HG02943 (cell line): ENCODE data around the gene COPS6.
A peak's percentile ranks its signal among the peaks of the same experiment; 100 is the strongest.

Experiments
- ATAC-seq: cut with Tn5 transposase; IDR thresholded peaks from one replicate; pipeline ENCODE4 v1.9.1; 2021; ENCODE audit warnings: mild to moderate bottlenecking, low read depth, moderate library complexity; ENCODE audit not compliant: unreplicated experiment

The COPS6 gene

DNA sequence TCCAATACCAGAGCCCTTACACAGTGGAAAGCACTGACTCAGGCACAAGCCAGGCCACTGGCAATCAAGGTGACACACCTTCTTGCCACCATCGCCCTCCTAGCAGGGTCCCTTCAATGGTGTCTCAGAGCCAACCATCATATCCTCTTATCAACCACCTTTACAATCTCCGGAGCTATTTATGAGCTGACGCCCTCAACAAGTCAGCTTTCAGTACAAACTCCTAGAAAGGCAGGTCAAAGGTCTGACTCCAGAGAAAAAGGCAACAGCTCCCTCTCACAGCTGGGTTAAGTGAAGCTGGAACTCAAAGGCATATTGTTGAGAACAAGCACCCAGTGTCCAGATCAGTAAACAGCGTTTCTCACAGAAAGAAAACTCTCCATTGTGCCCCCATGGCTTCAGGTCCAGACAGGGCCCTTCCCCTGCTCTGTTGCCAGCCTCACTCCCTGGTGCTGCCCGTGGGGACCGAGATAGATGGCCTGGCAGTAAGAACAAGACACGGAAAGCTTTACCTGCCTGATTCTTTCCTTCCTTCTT lies 9.7 kb upstream of the COPS6 start:
- ATAC-seq = no peak

DNA sequence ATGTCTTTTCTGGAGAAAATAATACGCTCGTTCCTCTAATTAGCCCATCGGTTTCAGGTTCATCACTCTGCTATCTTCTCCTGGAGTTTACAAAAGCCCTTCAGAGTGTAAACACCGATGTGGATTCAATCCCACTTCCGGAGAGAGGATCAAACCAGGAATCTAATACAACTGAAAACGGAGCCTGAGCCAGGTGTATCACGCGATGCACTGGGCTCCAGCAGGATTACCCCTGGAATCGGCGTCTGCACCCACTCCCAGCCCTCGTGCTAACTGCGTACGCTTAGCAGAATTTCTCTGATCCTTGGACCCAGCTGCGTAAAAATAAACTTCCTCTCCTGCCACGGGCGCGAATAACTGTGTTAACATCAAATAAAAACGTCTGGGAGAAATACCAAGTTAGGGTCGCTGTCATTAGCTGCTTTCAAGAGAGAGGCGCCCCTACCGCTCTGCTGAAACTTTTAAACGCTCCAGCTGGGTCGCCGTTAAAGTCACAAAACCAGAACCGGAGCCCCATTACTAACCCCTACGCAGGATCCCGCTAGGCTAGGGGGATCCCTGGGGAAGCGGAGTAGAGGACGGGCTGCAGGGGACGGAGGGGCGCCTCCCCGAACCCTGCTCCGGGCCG lies 7.7 kb upstream of the COPS6 start:
- peak; percentile 5 for ATAC-seq

DNA sequence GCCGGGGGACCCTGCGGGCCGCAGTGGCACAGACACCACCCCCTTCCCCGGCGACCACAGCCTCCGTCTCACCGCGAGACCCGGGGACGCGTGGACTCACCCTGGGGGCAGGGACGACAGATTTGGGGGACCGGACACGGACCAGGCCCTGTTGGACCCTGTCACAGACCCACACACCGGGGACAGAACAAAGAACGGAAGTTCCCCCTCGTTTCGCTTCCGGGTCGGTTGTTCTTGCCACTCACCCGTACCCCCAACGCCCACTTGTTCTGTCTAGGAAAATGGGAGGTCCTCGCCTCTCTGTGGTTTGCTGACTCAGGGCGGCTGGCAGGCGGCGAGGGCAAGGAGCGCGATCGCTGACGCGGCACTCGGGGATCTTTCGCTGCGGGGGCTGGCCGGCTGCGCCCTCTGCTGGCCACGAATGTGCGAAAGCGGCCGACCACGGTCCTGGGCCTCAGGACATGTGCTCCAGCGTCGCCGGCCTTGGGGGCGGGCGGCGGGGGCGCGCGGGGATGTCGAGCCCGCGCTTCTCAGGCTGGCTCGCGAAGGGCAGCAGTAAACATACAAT lies 7.2 kb upstream of the COPS6 start, which contains the start of gene ZNF3:
Gene ZNF3 (minus strand): TSS at position 189 of the 568 bp plus-strand sequence. CDS start 4,366 bp downstream, outside the sequence.
- ATAC-seq = peak; percentile 89

DNA sequence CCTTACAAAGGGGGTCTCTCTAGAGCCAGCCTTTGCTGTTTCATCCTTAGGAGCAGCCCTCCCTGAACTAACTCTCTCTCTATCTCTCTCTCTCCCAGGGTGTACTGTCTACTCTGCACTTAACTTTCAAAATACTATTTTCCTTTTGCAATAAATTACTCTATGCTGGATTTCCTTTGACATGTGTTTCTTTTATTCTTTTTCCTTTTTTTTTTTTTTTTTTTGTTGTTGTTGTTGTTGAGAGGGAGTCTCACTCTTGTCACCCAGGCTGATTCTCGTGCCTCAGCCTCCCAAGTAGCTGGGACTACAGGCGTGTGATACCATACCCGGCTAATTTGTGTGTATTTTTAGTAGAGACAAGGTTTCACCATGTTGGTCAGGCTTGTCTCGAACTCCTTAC lies 5.8 kb upstream of the COPS6 start:
- no peak for ATAC-seq

DNA sequence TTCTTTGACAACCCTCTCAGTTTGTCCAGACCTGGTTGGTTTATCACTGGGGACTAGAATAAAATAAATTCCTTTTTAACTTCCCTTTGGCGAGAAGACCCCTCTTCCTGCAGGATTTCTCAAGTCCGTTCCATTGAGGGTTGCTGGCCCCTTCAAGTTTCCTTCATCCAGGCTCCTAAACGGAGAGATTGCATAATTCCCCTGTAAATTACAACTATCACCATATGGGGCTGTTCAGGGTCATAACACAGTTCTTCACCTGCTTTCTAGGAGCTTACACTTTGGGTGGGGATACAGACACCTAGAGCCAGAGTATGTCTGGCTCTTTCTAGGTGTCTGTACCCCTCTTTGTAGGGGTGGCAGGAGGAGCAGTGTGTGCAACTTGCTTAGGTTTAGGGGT lies 3.3 kb upstream of the COPS6 start:
- no peak for ATAC-seq

DNA sequence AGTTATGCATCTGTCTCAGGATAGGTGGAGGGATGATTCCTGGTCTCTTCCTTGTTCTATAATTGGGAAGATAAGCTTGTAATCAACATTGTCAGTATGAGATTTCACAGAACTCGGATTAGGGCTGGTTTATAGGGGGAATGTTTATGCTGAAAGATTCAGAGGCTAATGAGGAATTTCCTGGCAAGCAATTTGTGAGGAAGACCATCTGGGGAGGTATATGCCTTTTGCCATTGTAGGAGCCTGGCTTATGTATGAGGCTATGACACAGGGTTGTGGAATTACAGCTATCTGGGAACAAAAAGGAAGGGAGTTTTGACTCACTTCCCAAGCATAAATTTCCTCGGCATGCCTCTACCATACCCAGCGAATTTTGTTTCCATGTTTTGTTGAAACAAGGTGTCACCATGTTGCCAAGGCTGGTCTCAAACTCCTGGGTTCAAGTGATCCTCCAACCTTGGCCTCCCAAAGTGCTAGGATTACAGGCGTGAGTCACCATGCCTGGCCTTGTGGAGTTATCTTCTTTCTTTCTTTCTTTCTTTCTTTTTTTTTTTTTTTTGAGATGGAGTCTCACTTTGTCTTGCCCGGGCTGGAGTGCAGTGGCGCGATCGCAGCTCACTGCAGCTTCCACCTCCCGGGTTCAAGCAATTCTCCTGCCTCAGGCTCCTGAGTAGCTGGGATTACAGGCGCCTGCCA lies 1.6 kb upstream of the COPS6 start:
- no peak for ATAC-seq

DNA sequence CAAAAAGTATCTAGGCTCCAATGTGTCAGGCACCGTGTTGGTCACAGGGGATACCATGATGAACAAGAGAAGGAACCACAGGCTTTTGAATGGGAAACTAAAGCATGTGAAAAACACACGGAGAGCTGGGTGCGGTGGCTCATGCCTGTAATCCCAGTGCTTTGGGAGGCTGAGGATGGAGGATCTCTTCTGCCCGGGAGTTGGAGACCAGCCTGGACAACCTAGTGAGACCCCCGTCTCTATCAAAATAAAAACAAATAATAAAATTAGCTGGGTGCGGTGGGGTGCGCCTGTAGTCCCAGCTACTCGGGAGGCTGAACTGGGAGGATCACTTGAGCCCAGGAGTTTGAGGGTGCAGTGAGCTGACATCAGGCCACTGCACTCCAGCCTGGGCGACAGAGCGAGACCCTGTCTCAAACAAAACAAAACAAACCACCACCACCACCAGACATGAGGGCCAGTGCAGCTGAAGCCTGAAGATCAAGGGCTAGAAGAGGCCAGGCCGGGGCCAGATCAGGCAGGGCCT lies 611 bp upstream of the COPS6 start:
- ATAC-seq = no peak

DNA sequence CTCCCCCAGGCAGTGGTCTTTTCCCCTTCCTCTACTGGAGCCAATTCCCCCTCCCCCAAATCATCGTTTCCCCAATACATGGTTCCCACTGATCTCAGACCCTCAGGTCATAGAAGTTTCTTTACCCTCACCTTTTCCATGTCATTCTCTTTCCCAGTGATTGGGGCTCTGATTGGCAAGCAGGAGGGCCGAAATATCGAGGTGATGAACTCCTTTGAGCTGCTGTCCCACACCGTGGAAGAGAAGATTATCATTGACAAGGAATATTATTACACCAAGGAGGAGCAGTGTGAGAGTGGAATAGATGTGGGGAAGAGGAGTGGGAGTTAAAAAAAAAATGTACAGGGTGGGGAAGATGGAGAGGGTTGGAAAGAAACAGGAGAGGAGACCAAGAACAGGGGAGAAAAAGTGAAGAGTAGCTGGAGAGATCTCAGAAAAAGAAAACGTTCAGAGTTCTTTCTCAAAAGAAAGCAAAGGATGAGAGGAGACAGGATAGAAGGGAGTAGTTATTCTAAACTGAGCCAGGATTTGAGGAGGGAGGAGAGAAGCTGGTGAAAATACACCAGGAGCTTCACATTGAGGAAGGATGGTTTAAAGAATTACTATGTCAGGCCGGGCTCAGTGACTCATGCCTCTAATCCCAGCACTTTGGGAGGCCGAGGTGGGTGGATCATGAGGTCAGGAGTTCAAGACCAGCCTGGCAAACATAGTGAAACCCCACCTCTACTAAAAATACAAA lies 858 bp downstream of the COPS6 start:
- no peak for ATAC-seq

DNA sequence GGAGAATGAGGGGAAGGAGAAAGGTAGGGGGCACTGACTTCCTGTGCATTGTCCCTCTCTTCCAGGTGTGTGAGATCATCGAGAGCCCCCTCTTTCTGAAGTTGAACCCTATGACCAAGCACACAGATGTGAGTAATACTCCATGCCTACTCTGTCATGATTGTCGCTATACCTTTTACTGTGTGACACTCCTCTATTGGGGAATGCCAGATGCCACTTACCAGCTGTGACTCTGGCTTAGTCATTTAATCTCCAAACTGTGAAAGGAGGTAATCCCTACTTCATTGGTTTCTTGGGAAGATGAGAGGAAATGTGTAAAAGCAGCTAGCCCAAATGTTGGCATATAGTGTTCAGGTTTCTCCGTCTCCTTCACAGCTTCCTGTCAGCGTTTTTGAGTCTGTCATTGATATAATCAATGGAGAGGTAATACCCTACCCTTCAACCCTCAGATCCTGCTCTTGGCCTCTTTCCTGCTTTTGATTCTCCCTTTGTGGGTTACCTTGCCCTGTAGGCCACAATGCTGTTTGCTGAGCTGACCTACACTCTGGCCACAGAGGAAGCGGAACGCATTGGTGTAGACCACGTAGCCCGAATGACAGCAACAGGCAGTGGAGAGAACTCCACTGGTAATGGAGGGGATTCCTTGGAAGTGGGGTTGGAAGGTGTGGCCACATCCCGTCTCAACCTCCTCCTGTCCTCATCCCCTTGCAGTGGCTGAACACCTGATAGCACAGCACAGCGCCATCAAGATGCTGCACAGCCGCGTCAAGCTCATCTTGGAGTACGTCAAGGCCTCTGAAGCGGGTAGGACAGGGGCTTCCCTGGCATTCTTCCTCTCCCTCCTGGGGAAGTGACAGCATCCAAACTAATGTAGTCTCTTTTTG lies 2.0 kb downstream of the COPS6 start:
- ATAC-seq = no peak

DNA sequence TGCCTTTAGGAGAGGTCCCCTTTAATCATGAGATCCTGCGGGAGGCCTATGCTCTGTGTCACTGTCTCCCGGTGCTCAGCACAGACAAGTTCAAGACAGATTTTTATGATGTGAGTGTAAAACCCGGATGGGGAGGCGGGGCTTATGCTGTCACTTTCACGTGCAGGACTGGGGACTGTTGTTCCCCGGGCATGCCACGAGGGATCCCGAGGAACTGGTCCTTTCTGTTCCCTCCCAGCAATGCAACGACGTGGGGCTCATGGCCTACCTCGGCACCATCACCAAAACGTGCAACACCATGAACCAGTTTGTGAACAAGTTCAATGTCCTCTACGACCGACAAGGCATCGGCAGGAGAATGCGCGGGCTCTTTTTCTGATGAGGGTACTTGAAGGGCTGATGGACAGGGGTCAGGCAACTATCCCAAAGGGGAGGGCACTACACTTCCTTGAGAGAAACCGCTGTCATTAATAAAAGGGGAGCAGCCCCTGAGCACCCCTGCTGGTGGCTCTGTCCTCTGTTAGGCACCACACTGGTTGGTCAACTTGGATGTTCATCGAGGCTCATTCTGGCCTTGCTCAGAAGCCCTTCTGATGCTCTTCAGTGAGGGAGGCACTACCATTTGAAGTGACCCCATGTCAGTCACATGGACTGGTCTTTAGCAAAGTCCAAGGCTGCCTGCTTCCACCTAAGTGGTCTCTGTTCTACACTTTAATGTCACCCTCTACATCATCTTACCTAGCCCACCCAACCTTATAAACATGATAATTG lies 2.8 kb downstream of the COPS6 start:
- no peak for ATAC-seq

DNA sequence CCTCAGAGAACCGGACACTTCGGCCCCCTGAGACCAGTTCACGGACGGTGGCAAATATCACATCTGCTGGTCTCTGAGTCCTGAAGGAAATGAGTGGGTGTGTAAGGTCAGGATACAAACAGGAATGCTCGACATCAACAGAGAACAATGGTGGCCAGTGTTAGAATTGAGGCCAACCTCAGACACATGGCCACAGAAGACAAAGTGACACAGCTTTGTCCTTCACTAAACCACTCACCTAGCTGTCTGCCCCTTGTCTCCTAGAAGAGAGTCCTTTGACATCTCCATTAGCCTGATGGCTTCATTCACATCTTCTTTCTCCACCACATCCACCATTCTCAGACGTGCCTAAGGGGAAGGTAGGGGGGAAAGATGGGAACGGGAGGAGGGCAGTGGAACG lies 4.3 kb downstream of the COPS6 start:
- no peak for ATAC-seq

DNA sequence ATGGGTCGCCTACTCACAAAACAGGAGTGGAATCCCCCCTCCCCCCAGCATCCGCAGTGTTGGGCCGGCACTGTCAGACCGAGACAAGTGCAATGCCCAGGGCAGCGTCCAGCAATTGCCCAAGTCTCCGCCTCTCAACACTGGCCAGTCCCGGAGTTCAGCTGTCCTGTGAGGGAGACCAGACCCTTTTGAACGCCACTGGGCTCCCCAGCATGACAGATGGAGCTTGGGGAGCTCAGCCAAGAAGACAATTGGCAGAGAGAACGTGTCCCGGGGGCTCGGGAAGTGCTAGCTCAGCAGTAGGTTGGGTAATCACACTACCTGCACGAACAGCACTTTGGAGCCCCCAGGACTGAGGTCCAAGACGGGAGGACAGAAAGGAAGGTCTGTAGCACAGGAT lies 4.7 kb downstream of the COPS6 start:
- ATAC-seq = no peak

DNA sequence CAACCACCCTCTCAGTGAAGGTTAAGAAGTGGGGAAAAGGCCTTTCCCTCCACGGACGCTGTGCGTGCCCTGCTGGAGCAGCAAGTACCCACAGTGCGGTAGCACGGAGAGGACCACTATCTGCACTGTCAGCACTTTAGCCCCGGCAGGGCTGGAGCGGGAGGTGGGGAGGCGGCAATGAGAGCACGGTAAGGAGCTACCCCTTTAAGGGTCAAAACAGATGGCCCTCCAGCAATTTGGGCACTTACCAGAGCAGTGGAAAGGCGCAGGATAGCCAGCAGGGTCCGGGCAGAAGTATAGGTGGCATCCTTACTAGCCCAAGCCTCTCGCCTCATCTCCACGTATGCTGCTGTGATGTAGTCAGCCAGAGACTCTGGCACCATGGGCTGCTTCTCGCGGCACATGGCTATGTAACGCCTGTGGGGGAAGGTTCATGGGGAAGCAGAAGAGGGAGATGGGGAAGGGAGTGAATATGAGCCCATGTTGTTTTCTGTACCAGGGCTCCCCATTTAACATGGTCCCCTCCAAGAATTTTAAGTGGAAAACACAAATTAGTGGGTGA lies 5.2 kb downstream of the COPS6 start:
- ATAC-seq = no peak

DNA sequence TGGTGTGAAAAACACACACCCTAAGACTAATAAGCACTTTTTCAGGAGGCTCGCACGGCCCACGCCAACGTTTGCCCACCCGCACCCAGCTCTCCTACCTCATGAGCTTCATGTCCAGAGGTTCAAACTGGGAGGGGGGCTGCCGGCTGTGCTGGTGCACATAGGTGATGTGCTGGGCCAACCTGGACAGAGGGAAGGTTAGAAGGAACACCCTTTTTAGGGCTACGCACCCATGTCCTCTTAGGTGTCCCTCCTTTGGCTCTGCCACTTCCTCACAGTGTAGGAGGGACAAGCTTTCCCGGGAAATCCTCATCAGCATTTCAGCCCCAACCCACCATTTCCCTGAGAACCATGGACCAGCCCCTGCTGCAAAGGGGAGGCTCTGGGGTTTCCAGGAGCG lies 6.5 kb downstream of the COPS6 start:
- no peak for ATAC-seq

DNA sequence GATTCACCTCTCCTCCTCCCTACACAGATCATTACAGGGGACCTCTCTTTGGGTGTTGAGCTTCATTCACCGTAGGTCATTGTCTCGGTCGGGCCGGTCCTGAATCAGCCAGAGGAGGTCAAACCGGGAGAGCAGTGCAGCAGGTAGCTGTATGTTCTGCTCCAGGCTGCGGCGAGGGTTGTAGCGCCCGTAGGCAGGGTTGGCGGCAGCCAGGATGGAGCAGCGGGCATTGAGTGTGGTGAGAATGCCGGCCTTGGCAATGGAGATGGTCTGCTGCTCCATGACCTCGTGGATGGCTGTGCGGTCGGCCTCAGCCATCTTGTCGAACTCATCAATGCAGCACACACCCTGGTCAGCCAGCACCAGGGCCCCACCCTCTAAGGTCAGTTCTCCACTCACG lies 6.9 kb downstream of the COPS6 start:
- no peak for ATAC-seq

DNA sequence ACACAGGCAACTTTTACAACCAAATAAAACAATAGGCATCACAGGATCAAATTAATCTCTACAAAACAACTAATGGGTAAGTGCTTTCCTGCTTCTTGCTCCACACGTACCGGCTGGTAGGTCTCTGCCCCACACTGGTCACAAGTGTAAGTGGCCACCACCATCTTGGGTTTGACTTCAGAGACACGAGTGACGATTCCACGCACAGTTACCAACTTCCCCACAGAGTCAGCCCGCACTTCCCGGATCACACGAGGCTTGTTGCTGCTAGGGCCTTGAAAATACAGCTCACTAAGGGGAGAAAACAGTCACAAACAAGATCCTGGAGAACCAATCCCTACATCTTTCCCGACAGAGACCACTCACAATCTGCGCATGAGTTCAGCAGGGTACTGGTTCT lies 10.1 kb downstream of the COPS6 start:
- ATAC-seq = no peak

DNA sequence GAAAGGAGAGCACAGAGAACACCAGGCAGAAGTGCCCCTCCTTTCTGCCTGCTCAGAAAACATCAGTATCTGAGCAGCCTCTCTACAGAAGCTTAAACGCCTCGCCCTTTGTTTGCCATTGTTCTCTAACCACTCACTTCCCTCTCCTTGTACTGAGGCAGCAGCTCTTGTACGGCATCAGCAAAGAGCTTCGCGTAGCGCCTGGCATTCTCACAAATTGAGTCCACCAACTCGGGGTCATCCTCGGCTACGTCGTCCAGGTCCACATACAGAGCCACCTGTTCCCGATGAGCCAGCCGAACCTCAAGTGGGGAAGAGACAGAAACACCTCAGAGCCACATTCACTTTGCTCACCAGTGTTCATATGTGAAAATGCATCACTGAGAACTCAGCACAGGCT lies 10.7 kb downstream of the COPS6 start:
- no peak for ATAC-seq

DNA sequence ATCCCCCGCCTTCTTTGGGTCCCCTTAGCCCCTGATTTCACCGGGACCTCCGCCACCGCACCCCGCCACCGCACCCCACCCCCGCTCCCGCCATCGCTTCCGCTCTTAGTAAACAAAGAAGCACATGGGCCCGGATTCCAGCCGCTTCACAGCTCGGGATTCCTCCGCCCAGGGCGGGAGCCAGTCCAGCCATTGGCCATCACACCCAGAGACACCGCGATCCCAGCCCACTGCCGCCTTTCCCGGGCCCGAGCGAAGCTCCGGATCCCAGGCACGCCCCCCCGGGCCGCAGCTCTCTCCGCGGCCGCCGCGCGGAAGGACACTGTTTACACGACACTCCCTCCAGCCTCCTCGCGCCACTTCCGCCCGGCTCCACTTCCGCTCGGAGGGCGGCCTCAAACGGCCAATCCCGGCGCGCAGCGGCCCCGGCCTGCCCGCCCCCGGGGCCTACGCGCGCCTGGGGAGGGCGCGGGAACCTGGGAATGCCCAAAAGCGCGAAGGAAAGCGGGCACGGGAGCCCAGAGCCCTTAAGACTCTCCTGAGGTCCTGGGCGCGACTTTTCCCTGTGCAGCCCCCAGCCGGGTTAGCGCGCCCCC lies 11.7 kb downstream of the COPS6 start:
- ATAC-seq = peak; percentile 65
